Suppressor macrophage treated with lipopolysaccharide for 1 hour (primary cell): ENCODE data around the gene ALG8.
"Not testable (repeated sequence)": the region's sequence is repeated elsewhere in the genome, so short reads cannot be mapped to it uniquely, and the experiment has no call there.

Experiments used
- DNase-seq, 3 donors: peaks; one replicate each; pipeline ENCODE4 v3.0.0-alpha.2; 2020 to 2022

The ALG8 gene

GRCh38 chr11:78099666-78100065, 39.8 kb downstream of the ALG8 start:
- DNase-seq, result no peak

DNA sequence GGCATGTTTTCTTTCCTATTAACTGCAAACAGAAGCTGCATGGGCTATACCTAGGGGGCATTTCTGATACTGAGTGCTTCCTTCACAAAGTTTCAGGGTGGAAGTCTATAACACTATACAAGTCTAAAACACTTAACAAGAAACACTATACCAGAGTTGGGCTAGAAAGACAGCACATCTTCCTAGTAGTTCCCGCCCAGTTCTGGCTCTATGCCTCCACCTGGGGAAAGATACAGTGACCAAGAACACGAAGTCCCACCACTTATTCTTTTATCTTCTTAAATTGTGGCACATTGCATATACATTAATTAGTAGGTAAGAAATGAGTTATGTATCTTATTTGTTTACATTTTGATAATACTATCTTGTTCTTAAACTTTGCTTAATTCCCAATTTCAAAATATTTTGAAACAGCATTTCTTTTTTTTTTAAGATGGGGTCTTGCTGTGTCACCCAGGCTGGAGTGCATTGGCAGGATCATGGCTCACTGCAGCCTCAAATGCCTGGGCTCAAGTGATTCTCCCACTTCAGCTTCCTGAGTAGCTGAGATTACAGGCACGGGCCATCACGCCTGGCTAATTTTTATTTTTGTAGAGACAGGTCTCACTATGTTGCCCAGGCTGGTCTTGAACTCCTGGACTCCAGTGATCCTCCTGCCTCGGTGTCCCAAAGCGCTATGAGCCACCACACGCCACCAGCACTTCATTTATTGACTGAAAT, 41.6 kb downstream of the ALG8 start:
- DNase-seq, result no peak

DNA sequence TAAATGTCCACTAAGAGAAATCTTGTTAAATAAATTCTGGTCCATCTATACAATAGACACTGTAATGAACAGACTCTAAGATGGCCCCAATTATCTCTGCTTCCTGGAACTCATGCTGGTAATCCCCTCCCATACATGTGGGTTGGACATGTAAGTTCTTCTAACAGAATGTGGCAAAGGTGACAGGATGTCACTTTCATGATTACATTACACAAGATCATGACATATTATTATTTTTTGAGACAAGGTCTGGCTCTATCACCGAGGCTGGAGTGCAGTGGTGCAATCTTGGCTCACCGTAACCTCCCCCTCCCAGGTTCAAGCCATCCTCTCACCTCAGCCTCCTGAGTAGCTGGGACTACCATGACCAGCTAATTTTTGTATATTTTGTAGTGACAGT, 45.2 kb downstream of the ALG8 start:
- DNase-seq, result peak in 2 of 3 donors; percentile 11 to 15

DNA sequence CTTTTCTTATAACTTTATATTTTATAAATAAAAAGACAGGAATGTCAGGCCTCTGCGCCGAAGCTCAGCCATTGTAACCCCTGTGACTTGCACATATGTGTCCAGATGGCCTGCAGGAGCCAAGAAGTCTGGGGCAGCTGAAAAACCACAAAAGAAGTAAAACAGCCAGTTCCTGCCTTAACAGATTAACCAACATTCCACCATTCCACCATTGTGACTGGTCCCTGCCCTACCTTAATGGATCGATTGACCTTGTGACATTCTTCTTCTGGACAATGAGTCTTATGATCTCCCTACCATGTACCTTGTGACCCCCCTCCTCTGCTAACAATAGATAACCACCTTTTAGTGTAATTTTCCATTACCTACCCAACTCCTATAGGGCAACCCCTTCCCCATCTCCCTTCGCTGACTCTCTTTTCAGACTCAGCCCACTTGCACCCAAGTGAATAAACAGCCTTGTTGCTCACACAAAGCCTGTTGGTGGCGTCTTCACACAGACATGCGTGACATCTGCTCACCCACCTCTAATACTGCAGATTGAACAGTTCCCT, 52.8 kb downstream of the ALG8 start:
- not testable (repeated sequence) for DNase-seq

- DNase-seq, result no peak
Observed at GRCh38 chr11:78085972-78086371, 53.5 kb downstream of the ALG8 start.

- not testable (repeated sequence) for DNase-seq
Observed at GRCh38 chr11:78084506-78084905, 54.9 kb downstream of the ALG8 start.

DNA sequence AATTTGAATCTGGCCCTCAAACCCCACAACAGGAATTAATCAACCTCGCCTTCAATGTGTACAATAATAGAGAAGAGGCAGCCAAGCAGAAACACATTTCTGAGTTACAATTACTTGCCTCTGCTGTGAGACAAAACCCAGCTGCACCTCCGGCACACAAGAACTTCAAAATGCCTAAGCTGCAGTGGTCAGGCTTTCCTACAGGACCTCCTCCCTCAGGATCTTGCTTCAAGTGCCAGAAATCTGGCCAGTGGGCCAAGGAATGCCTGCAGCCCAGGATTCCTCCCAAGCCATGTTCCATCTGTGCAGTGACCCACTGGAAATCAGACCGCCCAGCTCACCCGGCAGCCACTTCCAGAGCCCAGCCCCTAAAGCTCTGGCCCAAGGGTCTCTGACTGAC, 56.4 kb downstream of the ALG8 start:
- DNase-seq, result no peak

DNA sequence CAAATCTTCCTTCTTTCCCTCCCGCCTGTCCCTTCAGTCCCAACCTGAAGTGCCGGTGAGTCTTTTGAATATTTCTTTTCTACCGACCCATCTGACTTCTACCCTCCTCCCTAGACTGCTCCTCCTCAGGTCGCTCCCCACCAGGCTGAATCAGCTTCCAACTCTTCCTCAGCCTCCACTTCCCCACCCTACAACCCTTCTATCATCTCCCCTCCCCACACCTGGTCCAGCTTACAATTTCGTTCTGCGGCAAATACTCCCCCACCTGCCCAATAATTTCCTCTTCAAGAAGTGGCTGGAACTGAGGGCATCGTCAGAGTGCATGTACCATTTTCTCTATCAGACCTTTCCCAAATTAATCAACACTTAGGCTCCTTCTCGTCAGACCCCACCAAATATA, 57.3 kb downstream of the ALG8 start:
- no peak for DNase-seq

- DNase-seq, result no peak
Observed at GRCh38 chr11:78081583-78081982, 57.8 kb downstream of the ALG8 start.

DNA sequence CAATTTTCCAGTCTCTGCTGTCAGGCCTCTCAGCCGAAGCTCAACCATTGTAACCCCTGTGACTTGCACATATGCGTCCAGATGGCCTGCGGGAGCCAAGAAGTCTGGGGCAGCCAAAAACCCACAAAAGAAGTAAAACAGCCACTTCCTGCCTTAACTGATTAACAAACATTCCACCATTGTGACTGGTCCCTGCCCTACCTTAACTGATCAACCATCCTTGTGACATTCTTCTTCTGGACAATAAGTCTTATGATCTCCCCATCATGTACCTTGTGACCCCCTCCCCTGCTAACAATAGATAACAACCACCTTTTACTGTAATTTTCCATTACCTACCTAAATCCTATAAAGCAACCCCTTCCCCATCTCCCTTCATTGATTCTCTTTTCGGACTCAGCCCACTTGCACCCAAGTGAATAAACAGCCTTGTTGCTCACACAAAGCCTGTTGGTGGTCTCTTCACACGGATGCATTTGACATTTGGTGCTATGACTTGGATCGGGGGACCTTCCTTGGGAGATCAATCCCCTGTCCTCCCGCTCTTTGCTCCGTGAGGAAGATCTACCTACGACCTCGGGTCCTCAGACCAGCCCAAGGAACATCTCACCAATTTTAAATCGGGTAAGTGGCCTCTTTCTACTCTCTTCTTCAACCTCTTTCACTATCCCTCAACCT, 58.5 kb downstream of the ALG8 start:
- DNase-seq, result no peak

DNA sequence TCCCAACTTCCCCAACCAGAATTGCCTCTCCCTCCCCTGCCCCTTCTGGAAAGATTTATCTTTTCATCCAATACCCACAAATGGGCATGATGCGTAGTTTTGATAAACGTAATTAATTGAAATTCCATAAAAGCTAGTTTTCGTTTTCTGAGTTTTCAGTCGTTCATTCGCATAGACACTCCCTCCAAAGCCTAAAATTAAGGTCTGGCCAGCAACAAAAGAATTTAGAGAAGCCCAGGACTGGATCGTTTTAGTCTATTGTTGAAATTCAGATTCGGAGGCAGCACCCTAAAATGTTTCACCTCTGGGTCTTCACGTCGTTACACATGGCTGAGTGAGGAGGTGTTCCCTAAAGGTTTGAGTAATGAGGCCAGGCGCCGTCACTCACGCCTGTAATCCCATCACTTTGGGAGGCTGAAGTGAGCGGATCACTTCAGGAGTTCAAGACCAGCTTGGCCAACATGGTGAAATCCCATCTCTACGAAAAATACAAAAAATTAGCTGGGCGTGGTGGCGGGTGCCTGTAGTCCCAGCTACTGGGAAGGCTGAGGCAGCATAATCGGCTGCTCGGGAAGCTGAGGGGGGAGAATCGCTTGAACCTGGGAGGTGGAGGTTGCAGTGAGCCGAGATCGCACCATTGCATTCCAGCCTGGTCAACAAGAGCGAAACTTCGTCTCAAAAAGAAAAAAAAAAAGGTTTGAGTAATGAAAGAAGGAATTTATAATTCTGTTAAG, 59.2 kb downstream of the ALG8 start:
- no peak for DNase-seq

DNA sequence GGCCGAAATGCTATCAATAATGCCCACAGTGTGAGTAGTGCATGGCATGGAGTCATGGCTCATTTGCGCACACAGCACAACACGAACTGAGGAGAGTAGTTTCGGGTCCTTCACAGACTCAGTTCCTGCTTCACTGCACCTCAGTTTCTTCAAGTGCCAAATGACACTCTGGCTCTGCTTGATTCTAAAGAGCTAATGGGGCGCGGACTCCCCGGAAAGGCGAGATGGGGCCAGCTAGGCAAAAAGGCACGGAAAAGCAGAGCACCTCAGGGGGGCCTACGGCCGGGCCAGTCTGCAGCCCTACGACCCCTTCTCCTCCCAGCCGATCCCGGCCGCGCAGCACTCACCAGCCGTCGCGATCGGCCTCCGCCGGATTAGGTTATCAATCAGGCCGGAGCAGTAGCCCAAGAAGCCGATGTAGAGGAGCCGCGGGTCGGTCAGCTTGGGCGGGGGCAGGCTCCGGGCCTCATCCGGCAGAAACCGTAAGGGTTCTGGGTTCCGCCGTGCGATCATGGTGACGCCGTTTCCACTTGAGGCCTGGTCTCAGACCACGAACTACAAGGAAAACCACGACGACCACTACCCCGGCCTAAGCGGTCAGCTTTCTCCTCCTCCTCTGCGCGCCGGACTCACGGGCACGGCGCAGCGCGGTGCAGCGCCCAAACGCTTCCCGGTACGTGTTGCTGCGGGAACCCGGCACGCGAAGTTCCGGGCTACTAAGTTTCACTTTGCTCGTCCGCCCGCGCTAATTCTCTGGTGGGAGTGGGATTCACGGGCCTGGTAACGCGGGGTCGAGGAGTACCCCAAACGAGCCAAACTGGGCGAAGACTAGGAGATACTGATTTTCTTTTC, 60.0 kb downstream of the ALG8 start, which contains the start of gene NDUFC2:
TSS of gene NDUFC2 (minus strand) at position 631 of the 852 bp plus-strand sequence. CDS start at position 513, 118 bp downstream.
- DNase-seq, result peak; percentile 81 to 91 (median 83)

DNA sequence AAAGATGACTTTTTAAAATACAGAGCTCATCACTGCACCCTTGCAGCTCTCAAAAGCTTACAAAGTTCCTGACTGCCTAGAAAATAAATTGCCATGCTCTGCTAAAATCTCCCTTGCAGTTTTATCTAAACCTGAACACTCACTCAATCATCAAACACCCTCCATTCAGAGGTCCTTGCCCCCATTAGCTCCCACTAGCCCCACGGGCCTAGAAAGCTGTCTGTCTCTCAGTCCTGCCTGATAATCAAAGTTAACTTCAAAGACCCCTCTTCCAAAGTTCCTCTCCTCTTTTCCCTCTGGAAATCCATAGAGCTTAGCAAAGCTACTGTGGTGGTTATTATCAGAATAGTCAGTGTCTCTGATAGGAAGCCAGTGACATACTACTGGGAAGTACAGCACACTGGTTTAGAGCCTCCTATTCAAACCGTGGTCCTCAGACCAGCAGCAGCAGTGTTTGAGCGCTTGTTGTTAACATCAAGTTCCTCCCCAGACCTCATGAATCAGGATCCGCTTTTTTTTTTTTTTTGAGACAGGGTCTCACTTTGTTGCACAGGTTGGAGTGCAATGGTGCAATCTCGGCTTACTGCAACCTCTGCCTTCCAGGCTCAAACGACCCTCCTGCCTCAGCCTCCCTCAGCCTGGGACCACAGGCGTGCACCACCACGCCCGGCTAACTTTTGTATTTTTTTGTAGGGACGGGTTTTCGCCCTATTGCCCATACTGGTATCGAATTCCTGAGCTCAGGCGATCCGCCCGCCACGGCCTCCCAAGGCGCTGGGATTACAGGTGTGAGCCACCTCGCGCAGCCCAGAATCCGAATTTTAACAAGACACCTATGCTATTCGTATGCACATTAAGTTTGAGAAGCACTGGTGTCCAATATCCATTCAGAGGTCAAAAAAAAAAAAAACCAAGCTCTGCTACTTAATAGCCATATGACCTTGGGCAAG, 60.9 kb downstream of the ALG8 start:
- DNase-seq, result peak; percentile 23 to 42 (median 28)

DNA sequence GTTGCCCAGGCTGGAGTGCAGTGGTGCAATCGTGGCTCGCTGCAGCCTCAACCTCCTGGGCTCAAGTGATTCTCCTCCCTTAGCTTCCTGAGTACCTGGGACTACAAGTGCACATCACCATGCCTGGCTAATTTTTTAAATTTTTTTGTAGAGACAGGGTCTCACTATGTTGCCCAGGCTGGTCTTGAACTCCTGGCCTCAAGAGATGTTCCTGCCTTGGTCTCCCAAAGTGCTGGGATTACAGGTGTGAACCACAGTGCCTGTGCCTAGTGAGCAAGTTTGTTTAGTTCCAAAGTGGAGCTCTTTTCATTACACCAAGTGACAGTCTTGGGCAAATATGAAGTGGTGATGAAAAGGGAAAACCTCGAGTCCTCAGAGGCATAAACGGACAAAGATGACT, 61.8 kb downstream of the ALG8 start:
- DNase-seq, result not testable (repeated sequence)

DNA sequence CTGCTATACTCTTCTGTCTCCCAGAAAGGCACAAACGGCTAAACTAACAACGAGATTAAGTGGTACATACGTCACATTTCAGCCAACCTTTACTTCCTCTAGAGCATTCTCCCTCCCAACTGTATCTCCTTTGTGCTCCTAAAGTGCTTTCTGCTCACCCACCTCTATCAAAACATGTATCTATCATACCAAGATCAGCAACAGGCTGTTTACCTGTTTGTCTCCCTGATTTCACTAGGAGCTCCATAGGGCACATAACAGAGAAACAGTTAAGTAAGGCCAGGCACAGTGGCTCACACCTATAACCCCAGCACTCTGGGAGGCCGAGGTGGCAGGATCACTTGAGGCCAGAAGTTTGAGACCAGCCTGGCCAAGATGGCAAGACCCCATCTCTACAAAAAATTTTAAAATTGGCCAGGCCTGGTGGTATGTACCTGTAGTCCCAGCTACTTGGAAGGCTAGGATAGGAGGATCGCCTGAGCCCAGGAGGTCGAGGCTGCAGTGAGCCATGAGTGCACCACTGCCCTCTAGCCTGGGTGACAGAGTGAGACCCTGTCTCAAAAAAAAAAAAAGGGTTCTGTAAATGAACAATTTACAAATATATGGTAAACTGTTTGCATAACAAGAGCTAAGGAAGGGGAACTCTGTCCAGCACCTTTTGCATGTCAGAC, 62.6 kb downstream of the ALG8 start:
- no peak for DNase-seq

DNA sequence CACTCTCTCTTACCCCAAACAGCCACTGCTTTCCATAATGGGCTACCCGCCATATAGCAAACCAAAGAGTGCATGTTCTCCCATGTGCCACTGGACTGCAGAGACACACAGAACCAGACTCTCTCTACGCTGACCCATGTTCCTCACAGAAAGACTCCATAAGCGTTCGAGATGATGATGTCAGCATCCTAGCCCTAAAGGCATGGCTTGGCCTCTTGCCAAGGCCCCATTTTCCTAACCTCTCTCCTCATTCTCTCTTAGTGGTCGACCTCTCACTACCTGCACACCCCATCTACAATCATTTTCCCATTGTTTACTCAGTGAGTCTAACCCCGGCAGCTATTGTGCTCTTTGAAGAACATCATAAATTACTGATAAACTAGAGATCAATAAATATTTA, 64.7 kb downstream of the ALG8 start:
- no peak for DNase-seq

GRCh38 chr11:78072455-78072854, 67.0 kb downstream of the ALG8 start:
- no peak for DNase-seq

GRCh38 chr11:78071717-78072116, 67.7 kb downstream of the ALG8 start:
- no peak for DNase-seq

GRCh38 chr11:78070621-78071020, 68.8 kb downstream of the ALG8 start:
- DNase-seq, result no peak

GRCh38 chr11:78069465-78069864, 70.0 kb downstream of the ALG8 start:
- no peak for DNase-seq

DNA sequence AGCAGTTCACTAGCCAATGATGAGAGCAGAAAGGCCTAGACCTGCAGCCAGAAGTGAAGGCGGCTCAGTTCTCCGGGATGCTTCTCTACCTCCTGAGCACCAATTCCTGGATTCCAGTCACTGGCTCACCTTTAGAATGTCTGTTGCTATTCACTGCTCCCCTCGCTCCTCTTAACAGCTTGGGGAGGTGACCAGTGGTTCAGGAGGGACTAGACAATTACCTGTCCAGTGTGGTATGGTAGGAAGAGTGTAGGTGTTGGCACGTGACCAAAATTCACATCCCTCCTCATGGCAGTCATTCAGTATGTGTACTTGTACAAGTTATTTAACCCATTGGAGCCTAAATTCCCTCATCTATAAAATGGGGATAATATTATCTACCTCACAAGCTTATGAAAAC, 71.7 kb downstream of the ALG8 start:
- DNase-seq, result no peak
